ENCODE data around the gene CHST5.
A peak's percentile ranks its signal among the peaks of the same experiment; 100 is the strongest.
"Not testable (repeated sequence)": the region's sequence is repeated elsewhere in the genome, so short reads cannot be mapped to it uniquely, and the experiment has no call there.

The CHST5 gene

GRCh38 chr16:75502916-75503605, 32.8 kb downstream of the CHST5 start:
- no peak for ATAC-seq

GRCh38 chr16:75501820-75502219, 34.1 kb downstream of the CHST5 start:
- not testable (repeated sequence) for ATAC-seq

- ATAC-seq: no peak
Measured at GRCh38 chr16:75501359-75501758, 34.5 kb downstream of the CHST5 start.

- ATAC-seq: not testable (repeated sequence)
Measured at GRCh38 chr16:75498605-75499322, 37.1 kb downstream of the CHST5 start.

GRCh38 chr16:75497558-75497957, 38.4 kb downstream of the CHST5 start:
- no peak for ATAC-seq

GRCh38 chr16:75495076-75495674, 40.7 kb downstream of the CHST5 start, which contains the start of gene CHST6:
Gene CHST6 (minus strand): TSS chr16:75495441. CDS start chr16:75479828, 15,613 bp downstream.
- ATAC-seq: peak; percentile 41 to 48

GRCh38 chr16:75494661-75495075, 41.2 kb downstream of the CHST5 start:
- no peak for ATAC-seq

GRCh38 chr16:75494184-75494583, 41.7 kb downstream of the CHST5 start:
- no peak for ATAC-seq

GRCh38 chr16:75491876-75492275, 44.0 kb downstream of the CHST5 start:
- no peak for ATAC-seq

- ATAC-seq: no peak
Measured at GRCh38 chr16:75488322-75488721, 47.6 kb downstream of the CHST5 start.

- ATAC-seq: peak in 1 of 2 donors; percentile 17
Measured at GRCh38 chr16:75486676-75487313, 49.1 kb downstream of the CHST5 start.

GRCh38 chr16:75486014-75486675, 49.8 kb downstream of the CHST5 start:
- ATAC-seq: no peak

- no peak for ATAC-seq
Measured at GRCh38 chr16:75485230-75486013, 50.5 kb downstream of the CHST5 start.

- no peak for ATAC-seq
Measured at GRCh38 chr16:75483222-75483621, 52.7 kb downstream of the CHST5 start.

- no peak for ATAC-seq
Measured at GRCh38 chr16:75482434-75483205, 53.3 kb downstream of the CHST5 start.

- no peak for ATAC-seq
Measured at GRCh38 chr16:75481475-75481874, 54.4 kb downstream of the CHST5 start.

- no peak for ATAC-seq
Measured at GRCh38 chr16:75479421-75479990, 56.4 kb downstream of the CHST5 start.

Data from activated CD4-positive, CD25-positive, alpha-beta regulatory T cell treated with anti-CD3 and anti-CD28 coated beads, Interleukin-2, amount 50 U/mL, for 24 hours (primary cell).